ENCODE data around the gene RAB27B.
A peak's percentile ranks its signal among the peaks of the same experiment; 100 is the strongest.
"Not testable (repeated sequence)": the region's sequence is repeated elsewhere in the genome, so short reads cannot be mapped to it uniquely, and the experiment has no call there.

Gene RAB27B

DNA sequence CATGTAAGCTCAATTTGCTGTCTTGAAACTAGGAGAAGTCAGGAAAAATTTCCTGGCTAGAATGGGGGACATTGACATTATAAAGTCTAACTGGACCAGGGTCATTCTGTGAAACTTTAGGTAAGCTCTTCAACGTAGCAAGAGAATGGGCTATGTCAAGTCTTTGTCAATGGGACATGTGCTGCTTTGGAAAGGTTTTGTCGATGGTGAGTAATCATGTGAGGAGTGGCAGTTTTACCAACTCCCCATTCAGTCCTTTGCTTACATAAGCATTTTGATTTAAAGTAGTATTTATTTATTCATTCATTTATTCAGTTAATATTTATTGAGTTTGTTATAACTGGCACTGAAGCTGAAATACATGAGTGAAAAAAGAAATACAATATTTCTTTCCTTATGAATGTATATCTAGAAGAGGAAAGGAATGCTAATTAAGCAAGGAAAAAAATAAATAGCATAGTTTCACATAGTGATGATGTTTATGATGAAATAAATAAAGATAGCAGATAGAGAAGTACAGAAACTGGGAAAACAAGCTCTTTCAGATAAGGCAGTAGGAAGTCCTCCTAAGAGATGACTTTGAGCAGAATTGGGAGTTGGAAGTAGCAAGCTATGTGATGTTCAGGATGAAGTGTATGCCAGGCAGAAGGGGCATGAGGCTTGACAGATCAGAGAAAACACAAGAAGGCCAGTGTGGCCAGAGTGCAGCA is 25.4 kb upstream of the RAB27B start:
- peak; percentile 65 for DNase-seq (ENCODE audit: low read depth)
- TF ChIP-seq CTCF (IDR thresholded peaks at IDR 0.05; ENCODE audit: insufficient read depth, low read depth, low read length, missing control alignments): no peak
- no peak overlapping the region for H3K4me3 ChIP-seq (ENCODE audit: low read length)

DNA sequence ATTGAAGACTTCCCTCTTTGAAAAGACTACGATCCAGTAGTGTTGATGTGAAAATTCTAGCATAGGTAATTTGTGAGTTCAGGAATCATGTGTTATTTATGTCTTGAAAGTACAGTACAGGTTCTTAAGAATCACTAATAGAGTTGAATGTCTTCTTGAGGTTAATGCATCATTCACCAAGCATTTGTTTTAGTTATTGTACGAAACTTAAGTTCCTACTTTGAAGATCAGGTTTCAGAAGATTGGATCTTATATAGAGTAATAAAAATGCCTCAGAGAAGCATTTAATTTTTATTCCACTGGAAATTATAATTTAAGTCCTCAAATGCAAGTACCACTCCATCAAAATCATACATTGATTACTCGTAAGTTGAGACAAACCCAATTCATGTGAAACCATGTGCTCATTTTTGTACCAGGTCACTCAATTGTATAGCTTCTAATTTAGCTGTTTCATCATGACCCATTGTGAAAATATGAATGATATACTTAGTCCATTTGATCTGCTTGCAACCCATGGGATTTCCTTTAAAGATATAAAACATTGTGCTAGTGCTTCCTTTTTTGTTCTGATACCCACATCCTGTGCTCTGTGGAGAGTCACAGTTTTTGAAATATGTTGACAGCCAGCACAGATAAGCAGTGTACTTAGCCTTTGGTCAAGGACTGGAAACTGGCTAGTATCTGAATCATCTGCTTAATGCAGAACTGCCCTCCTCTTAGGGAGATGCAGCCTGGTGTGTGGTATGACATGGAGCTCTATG is 22.5 kb upstream of the RAB27B start:
- peak; percentile 46 for DNase-seq (ENCODE audit: low read depth)
- TF ChIP-seq CTCF (IDR thresholded peaks at IDR 0.05; ENCODE audit: insufficient read depth, low read depth, low read length, missing control alignments): no peak
- H3K4me3 ChIP-seq (ENCODE audit: low read length): no peak overlapping the region

- no peak for TF ChIP-seq CTCF (IDR thresholded peaks at IDR 0.05; ENCODE audit: insufficient read depth, low read depth, low read length, missing control alignments)
- no peak overlapping the region for H3K4me3 ChIP-seq (ENCODE audit: low read length)
- DNase-seq (ENCODE audit: low read depth): peak; percentile 17
Observed at GRCh38 chr18:54806526-54806925, 21.8 kb upstream of the RAB27B start.

DNA sequence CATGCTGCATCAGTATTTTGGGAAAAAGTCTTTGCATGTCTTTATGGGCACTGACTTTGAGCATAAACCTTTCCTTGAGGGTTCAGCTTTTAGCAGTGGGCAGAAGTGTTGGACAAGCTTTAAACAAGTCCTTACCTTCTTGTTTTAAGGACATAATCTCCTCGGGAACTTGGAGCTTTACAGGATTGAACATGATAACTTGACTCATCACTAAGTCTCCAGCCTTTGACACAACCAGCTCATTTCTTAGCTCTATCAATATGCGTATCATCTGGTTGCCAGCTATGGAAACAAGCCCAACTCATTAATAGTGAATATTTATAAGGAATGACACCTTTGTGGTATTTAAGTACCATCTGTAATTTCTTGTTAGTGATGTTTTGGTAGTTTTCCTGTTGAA is 21.0 kb upstream of the RAB27B start:
- TF ChIP-seq CTCF (IDR thresholded peaks at IDR 0.05; ENCODE audit: insufficient read depth, low read depth, low read length, missing control alignments): no peak
- peak; percentile 79 for DNase-seq (ENCODE audit: low read depth)
- H3K4me3 ChIP-seq (ENCODE audit: low read length): no peak overlapping the region

- not testable (repeated sequence) for H3K4me3 ChIP-seq (ENCODE audit: low read length); DNase-seq (ENCODE audit: low read depth)
Observed at GRCh38 chr18:54810662-54811061, 17.6 kb upstream of the RAB27B start.

DNA sequence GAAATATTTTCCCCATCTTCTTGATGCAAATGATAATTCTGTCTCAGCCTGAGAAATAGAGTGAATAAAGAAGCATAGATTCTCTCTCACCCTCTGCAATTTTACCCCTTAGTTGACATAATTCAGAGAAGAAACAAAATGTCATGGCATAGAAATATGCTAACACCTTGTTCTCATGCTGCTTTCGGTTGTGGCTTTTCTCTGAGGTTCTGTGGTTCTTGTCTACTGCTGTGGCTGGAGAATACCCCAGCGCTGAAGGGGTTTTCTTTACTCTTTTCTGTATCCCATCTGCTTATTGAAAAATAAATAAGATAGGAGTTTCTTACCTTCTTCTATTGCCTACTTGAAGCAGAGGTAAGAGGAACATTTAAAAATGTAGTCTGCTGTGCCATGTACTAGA is 15.4 kb upstream of the RAB27B start:
- TF ChIP-seq CTCF (IDR thresholded peaks at IDR 0.05; ENCODE audit: insufficient read depth, low read depth, low read length, missing control alignments): no peak
- H3K4me3 ChIP-seq (ENCODE audit: low read length): no peak overlapping the region
- DNase-seq (ENCODE audit: low read depth): no peak

DNA sequence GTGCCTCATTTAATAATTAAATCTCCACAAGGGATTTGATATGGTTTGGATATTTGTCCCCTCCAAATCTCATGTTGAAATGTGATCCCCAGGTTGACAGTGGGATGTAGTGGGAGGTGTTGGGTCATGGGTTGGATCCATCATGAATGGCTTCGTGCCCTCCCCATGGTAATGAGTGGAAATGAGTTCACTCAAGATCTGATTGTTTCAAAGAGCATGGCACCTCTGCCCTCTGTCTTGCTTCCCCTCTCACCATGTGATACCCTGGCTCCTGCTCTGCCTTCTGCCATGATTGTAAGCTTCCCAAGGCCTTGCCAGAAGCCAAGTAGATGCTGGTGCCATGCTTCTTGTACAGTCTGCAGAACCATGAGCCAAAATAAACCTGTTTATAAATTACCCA is 15.0 kb upstream of the RAB27B start:
- no peak for TF ChIP-seq CTCF (IDR thresholded peaks at IDR 0.05; ENCODE audit: insufficient read depth, low read depth, low read length, missing control alignments)
- no peak for DNase-seq (ENCODE audit: low read depth)
- H3K4me3 ChIP-seq (ENCODE audit: low read length): no peak overlapping the region
